HG02759 (cell line): ENCODE results near the gene SH3RF1.
A peak's percentile ranks its signal among the peaks of the same experiment; 100 is the strongest.

Experiments used
- ATAC-seq: cut with Tn5 transposase; IDR thresholded peaks from one replicate; pipeline ENCODE4 v1.9.1; 2021; ENCODE audit warnings: mild to moderate bottlenecking, moderate library complexity; ENCODE audit not compliant: unreplicated experiment

The SH3RF1 gene

GRCh38 chr4:169079942-169080827, 190.6 kb downstream of the SH3RF1 start:
- ATAC-seq, result peak; percentile 91

- ATAC-seq, result no peak
Observed at GRCh38 chr4:169074117-169074516, 196.6 kb downstream of the SH3RF1 start.

DNA sequence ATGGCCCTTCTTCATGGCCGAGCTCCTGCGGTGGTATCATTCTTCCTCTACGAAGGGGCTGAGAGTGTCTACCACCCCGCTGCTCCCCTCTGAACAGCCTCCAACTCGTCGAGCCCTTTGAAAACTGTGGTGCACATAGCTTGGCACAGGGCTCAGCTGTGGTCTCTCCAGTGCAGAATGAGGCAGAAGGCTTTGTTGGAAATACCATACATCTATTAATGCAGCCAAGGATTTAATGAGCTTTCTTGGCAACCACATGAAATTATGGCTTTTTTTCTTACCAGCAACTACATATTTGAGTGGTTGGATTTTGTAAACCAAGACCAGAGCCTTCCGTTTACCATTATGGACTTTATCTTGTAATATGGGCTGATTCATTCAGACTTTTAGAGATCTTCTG, 199.0 kb downstream of the SH3RF1 start:
- no peak for ATAC-seq

DNA sequence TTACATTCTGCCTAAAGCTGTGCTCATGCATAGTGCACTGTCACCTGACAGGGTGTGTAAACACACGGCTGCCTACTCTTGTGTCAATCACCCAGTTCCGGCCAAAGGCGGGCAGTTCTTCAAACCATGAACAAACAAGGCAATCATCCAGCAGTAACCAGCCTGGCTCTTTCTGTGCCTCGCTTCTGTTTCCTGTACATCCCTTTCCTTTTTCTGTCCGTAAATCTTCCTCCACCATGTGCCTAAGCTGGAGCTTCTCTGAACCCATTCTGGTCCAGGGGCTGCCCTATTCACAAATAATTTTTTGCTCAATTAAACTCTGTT, 199.9 kb downstream of the SH3RF1 start:
- ATAC-seq, result no peak

- no peak for ATAC-seq
Observed at GRCh38 chr4:169070071-169070894, 200.5 kb downstream of the SH3RF1 start.

- peak; percentile 75 for ATAC-seq
Observed at GRCh38 chr4:169068423-169068822, 202.3 kb downstream of the SH3RF1 start.

DNA sequence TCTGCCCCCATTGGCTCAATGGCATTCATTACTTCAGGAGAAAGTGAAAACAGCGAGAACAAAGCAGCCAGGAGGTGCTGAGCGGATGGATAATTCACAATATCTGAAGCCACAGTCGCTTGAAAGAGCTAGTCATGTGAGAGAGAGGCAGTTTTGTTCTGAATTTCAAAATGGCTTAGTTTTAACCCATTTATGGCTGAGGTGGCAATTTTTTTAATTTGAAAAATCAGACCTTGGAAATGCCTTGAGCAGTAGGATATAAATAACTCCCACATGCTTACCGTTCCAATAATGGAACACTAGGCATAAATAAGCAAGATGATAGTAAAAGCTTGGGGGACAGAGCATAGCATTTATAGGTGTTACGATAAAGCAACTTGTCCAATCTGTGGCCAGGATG, 203.8 kb downstream of the SH3RF1 start:
- no peak for ATAC-seq

DNA sequence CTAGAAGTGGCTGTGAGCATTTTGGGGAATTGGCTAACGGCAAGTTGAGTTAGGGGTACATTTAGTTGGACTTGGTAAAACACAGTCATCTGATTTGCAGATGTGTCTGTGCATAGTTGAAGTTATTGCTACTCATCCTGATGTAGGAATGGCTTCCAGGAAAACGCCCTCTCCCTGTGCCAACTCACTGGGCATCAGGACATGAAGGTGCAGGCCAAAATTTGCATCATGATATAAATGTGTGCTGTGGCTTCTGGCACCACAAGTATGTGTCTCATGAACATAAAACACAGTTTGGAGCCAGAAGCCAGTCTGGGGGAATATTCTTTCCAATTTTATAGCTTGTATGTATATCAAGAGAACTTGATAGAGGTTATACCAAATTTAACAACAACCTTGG, 206.5 kb downstream of the SH3RF1 start:
- no peak for ATAC-seq

DNA sequence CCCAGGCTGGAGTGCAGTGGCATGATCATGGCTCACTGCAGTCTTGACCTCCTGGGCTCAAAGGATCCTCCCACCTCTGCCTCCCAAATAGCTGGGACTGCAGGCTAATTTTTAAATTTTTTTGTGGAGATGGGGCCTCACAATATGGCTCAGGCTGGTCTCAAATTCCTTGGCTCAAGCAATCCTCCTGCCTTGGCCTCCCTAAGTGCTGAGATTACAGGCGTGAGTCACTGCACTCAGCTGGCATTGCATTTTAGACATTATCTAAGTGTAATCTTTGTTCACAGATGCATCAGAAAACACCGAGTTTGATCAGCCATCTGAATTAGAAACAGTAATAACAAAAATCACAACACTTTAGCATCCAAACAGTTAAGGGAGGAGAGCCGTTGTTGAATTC, 207.3 kb downstream of the SH3RF1 start:
- no peak for ATAC-seq

DNA sequence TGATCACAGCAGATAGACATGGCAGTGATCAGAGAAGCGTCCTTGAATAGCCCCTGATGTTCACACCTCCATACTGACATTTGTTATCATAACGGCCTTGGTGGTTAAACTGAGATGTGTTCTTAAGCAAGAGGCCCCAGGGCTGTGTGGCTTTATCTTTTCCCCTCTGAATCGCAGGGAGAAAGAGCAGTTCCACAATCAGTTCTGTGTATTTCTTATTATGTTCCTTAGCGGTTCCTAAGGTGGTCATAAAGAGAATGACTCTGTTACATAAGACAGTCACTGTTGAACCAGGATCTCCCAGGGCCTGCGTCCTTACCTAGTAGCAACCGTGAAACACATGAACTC, 207.9 kb downstream of the SH3RF1 start:
- ATAC-seq, result no peak

DNA sequence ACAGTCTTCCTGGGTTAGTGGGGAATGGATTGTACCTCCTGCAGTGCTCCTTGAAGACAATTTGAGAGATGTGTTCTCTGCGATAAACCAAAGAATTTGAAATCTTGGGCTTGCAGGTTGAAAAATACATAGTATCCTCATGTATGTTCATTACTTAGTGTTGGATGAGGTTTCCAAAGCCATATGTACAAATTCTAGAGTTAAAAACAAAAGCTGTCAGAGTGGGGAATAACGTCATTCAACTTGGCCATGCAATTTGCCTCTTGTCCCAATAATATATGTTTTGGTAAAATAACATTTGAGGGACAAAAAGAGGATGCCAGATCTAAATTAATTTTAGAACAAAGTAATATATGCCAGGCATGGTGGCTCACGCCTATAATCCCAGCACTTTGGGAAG, 209.4 kb downstream of the SH3RF1 start:
- no peak for ATAC-seq

DNA sequence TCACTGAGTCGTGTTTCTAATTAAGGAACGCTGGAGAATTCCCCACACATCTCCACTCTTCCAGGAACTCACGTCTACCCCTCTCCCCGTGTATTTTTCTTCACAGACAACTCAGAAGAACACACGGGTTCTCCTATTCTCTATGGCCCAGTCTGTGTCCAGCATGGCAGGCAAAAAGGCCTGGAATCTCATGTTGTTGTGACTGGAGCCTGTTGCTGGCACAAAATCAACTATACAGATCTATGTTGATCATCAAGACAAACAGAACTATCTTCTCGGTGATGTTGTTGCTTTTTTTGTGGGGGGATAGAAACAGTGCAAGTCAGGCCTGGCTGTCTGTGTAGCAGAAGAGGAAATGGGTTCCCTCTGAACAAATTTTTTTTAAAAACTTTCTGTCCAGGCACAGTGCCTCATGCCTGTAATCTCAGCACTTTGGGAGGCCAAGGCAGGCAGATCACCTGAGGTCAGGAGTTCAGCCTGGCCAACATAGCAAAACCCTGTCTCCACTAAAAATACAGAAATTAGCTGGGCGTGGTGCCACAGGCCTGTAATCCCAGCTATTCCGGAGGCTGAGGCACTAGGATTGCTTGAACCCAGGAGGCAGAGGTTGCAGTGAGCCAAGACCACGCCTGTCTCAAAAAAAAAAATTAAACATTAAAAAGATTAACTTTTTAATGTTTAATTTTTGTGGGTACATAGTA, 210.2 kb downstream of the SH3RF1 start:
- ATAC-seq, result no peak

DNA sequence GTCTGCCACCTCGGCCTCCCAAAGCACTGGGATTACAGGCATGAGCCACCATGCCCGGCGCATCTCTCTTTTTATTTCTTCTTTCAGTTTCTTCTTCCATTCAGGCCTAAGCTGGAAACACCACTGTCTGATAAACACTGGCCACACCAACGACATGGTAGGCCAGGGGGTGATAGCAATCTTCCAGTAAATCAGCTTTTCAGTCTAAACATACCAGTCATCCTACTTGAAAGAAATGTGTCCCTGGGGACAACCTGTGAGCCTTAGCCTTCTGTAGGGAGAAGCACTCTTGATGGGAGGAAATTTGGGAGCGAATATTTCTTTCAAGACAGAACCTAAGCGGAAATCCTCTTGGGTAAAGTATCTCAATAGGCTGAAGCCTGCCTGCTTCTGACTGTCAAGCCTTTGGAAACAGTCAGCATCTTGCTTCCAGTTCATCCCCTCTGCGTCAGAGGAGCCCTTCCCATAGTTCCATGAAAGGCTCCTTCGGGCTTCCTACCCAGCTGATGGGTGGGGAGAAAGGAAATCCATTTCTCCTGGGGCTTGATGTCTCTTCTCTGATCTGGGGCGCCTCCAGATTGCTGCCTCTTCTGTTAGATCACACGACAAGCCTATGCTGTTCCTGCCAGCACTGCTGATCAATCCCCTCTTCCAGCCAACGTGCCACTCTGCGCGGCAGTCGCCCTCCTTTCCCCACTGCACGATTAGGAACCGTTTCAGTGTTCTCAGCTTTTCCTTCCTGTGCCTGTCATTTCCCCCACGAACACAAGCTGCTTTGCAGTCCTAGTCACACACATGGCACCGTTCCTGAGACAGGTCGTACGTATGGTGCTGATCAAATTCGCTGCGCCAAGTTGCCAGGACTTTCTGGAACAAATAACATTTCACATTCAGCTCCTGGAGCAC, 211.2 kb downstream of the SH3RF1 start:
- no peak for ATAC-seq

GRCh38 chr4:169058312-169058711, 212.4 kb downstream of the SH3RF1 start:
- no peak for ATAC-seq

- peak; percentile 73 for ATAC-seq
Observed at GRCh38 chr4:169054879-169055278, 215.9 kb downstream of the SH3RF1 start.

DNA sequence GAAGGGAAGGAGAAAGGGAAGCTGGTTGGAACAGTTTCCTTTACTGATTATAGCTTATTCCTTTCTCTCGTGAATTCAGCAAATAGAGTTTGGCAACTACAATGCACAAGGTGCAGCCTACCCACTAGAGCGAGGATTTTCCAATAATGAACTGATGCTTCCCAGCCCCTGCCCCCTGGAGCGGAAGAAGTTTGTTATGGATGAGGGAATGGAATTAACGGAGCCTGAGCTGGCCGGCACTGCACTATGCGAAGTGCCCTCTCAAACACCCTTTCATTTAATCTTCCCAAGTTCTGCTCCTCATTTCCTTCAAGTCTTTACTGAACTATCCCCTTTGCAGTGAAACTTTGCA, 218.2 kb downstream of the SH3RF1 start:
- no peak for ATAC-seq

DNA sequence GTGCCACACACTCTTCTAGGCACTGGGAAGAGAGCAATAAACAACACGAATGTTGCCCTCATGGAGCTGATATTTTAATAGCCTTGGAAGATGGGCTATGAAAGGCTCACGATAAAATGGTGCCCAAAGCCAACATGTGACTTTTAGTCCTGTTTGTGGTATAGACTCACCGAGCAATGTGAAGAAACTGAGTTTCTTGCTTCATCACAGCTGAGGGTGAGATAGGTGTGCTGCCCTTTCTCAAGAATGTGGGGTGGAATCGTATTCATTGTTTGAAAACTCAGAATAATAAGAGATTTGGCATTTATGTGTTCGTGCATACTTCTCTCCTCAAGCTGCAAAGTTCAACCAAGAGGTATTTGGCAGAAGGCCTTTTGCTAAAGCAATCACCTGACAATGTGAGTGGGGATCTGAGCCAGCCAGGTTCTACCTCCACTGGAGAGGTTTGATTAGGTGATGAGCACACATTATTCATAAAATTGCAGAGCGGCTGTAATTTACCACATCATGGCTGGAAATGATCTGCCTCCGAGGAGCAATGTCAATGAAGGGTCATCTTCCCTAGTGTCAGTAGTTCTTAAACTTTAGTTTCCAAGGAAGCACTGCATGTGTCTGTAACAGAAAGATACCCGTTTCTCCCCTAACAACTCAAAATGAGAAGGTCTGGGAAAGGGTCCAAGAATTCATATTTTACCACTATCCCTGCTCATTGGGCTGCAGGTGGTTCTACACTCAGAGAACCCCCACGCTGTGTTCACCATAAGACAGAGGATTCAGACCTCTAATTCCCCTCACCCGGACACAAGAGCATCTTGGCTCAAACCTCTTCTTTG, 218.8 kb downstream of the SH3RF1 start:
- no peak for ATAC-seq

- no peak for ATAC-seq
Observed at GRCh38 chr4:169050881-169051760, 219.6 kb downstream of the SH3RF1 start.

DNA sequence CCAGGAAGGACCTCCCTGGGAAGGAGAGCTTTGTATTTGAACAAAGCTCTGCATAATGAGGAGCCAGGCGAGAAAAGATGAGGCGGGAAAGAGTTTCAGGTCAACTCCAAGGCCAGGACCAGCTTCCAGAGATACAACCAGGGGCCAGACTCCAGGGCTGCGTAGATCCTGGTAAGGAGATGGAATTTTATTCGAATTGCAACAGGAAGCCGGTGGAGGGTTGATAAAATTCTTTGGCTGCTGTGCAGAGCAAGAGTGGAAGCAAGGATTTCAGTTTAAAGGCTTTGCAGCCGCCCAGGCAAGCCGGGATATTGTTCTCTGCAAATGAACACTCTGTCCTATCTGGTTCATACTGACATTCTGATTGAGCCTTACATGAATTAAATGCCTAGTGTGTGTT, 220.5 kb downstream of the SH3RF1 start:
- ATAC-seq, result no peak
